ENCODE results near the gene ERC2.

ERC2 gene

GRCh38 chr3:55634345-55634744 lies 833.9 kb downstream of the ERC2 start:
- H3K27me3 ChIP-seq (ENCODE audit: insufficient read depth, low read length): no peaks in the 10 kb centered on the region
- H2AFZ ChIP-seq (ENCODE audit: insufficient read depth, low read length, poor library complexity): no peak overlapping the region
- H3K4me3 ChIP-seq (ENCODE audit: low read depth, low read length): no peak overlapping the region
- no peak overlapping the region for H4K12ac ChIP-seq (ENCODE audit: low read depth, low read length)
- no peak overlapping the region for H3K18ac ChIP-seq (ENCODE audit: low read length)
- H3K14ac ChIP-seq (ENCODE audit: low read length): no peak overlapping the region
- no peak overlapping the region for H2AK5ac ChIP-seq (ENCODE audit: low read length)
- no peak overlapping the region for H2BK12ac ChIP-seq (ENCODE audit: low read length)
- no peaks in the 10 kb centered on the region for H3K9me3 ChIP-seq (ENCODE audit: insufficient read depth, low read depth, low read length)
- no peak overlapping the region for H3K23ac ChIP-seq (ENCODE audit: low read length)
- H3K36me3 ChIP-seq (ENCODE audit: control insufficient read depth in 1 of 2, insufficient read depth in 2 of 2, low read length in 2 of 2): no peaks in the 10 kb centered on the region
- H2BK5ac ChIP-seq (ENCODE audit: low read depth, low read length, poor library complexity): no peak overlapping the region
- no peak overlapping the region for H2BK120ac ChIP-seq (ENCODE audit: insufficient read depth, low read length, poor library complexity)
- DNase-seq: peak in 1 of 2 donors; percentile 58
- no CpG with 5 or more reads among the region's 6 CpGs for WGBS (ENCODE audit: extremely low coverage, insufficient coverage, insufficient read length)
- no peak overlapping the region for H3K27ac ChIP-seq (ENCODE audit: low read depth, low read length)
- H4K91ac ChIP-seq (ENCODE audit: low read depth, low read length): no peak overlapping the region
- H3K9ac ChIP-seq (ENCODE audit: low read length): no peak overlapping the region
- H3K4me2 ChIP-seq (ENCODE audit: low read length): no peak overlapping the region
- H3K79me2 ChIP-seq (ENCODE audit: control insufficient read depth, insufficient read depth, low read length, poor library complexity): no peaks in the 10 kb centered on the region
- H3K4ac ChIP-seq (ENCODE audit: low read depth, low read length): no peak overlapping the region
- H4K8ac ChIP-seq (ENCODE audit: low read depth, low read length): no peak overlapping the region
- peaks cover 2% of the 10 kb centered on the region for H3K79me1 ChIP-seq (ENCODE audit: low read length)
- H3K4me1 ChIP-seq (ENCODE audit: control insufficient read depth in 1 of 2, insufficient read depth in 2 of 2, low read length in 2 of 2): peaks cover 3 to 8% of the 10 kb centered on the region in 2 experiments

GRCh38 chr3:55633333-55633732 lies 834.9 kb downstream of the ERC2 start:
- Histone ChIP-seq H2BK5ac (ENCODE audit: low read depth, low read length, poor library complexity) (no peak overlapping the region), H3K4me1 (ENCODE audit: control insufficient read depth in 1 of 2, insufficient read depth in 2 of 2, low read length in 2 of 2) (peaks cover 3 to 8% of the 10 kb centered on the region in 2 experiments), H4K12ac (ENCODE audit: low read depth, low read length) (no peak overlapping the region), H3K4me2 (ENCODE audit: low read length) (no peak overlapping the region), H3K18ac (ENCODE audit: low read length) (no peak overlapping the region), H3K27me3 (ENCODE audit: insufficient read depth, low read length) (no peaks in the 10 kb centered on the region), H2AFZ (ENCODE audit: insufficient read depth, low read length, poor library complexity) (no peak overlapping the region), H3K9ac (ENCODE audit: low read length) (no peak overlapping the region), H4K91ac (ENCODE audit: low read depth, low read length) (no peak overlapping the region), H3K9me3 (ENCODE audit: insufficient read depth, low read depth, low read length) (no peaks in the 10 kb centered on the region), H2AK5ac (ENCODE audit: low read length) (no peak overlapping the region), H3K79me1 (ENCODE audit: low read length) (peaks cover 2% of the 10 kb centered on the region), H3K36me3 (ENCODE audit: control insufficient read depth in 1 of 2, insufficient read depth in 2 of 2, low read length in 2 of 2) (no peaks in the 10 kb centered on the region), H2BK12ac (ENCODE audit: low read length) (no peak overlapping the region), H3K79me2 (ENCODE audit: control insufficient read depth, insufficient read depth, low read length, poor library complexity) (no peaks in the 10 kb centered on the region), H3K23ac (ENCODE audit: low read length) (no peak overlapping the region), H3K4me3 (ENCODE audit: low read depth, low read length) (no peak overlapping the region), H2BK120ac (ENCODE audit: insufficient read depth, low read length, poor library complexity) (no peak overlapping the region), H3K4ac (ENCODE audit: low read depth, low read length) (no peak overlapping the region), H3K14ac (ENCODE audit: low read length) (no peak overlapping the region), H3K27ac (ENCODE audit: low read depth, low read length) (no peak overlapping the region), H4K8ac (ENCODE audit: low read depth, low read length) (no peak overlapping the region)
- no CpG with 5 or more reads among the region's 2 CpGs for WGBS (ENCODE audit: extremely low coverage, insufficient coverage, insufficient read length)
- no peak for DNase-seq

- H3K23ac ChIP-seq (ENCODE audit: low read length): no peak overlapping the region
- H4K91ac ChIP-seq (ENCODE audit: low read depth, low read length): no peak overlapping the region
- no peak overlapping the region for H2AFZ ChIP-seq (ENCODE audit: insufficient read depth, low read length, poor library complexity)
- no peak overlapping the region for H4K12ac ChIP-seq (ENCODE audit: low read depth, low read length)
- H2BK120ac ChIP-seq (ENCODE audit: insufficient read depth, low read length, poor library complexity): no peak overlapping the region
- no peak overlapping the region for H2BK12ac ChIP-seq (ENCODE audit: low read length)
- no peak overlapping the region for H3K14ac ChIP-seq (ENCODE audit: low read length)
- WGBS (ENCODE audit: extremely low coverage, insufficient coverage, insufficient read length): no CpG with 5 or more reads among the region's 1 CpG
- no peak overlapping the region for H2BK5ac ChIP-seq (ENCODE audit: low read depth, low read length, poor library complexity)
- no peak overlapping the region for H3K9ac ChIP-seq (ENCODE audit: low read length)
- H2AK5ac ChIP-seq (ENCODE audit: low read length): no peak overlapping the region
- peaks cover 2 to 7% of the 10 kb centered on the region in 2 experiments for H3K4me1 ChIP-seq (ENCODE audit: control insufficient read depth in 1 of 2, insufficient read depth in 2 of 2, low read length in 2 of 2)
- no peak overlapping the region for H4K8ac ChIP-seq (ENCODE audit: low read depth, low read length)
- no peaks in the 10 kb centered on the region for H3K79me2 ChIP-seq (ENCODE audit: control insufficient read depth, insufficient read depth, low read length, poor library complexity)
- H3K18ac ChIP-seq (ENCODE audit: low read length): no peak overlapping the region
- no peaks in the 10 kb centered on the region for H3K9me3 ChIP-seq (ENCODE audit: insufficient read depth, low read depth, low read length)
- H3K4me2 ChIP-seq (ENCODE audit: low read length): no peak overlapping the region
- H3K79me1 ChIP-seq (ENCODE audit: low read length): peaks cover 4% of the 10 kb centered on the region
- no peak overlapping the region for H3K27ac ChIP-seq (ENCODE audit: low read depth, low read length)
- no peaks in the 10 kb centered on the region for H3K27me3 ChIP-seq (ENCODE audit: insufficient read depth, low read length)
- H3K4ac ChIP-seq (ENCODE audit: low read depth, low read length): no peak overlapping the region
- no peak overlapping the region for H3K4me3 ChIP-seq (ENCODE audit: low read depth, low read length)
- peak in 1 of 2 donors; percentile 19 for DNase-seq
- H3K36me3 ChIP-seq (ENCODE audit: control insufficient read depth in 1 of 2, insufficient read depth in 2 of 2, low read length in 2 of 2): no peaks in the 10 kb centered on the region
Measured at GRCh38 chr3:55631766-55632331, 836.4 kb downstream of the ERC2 start.

- H4K91ac ChIP-seq (ENCODE audit: low read depth, low read length): no peak overlapping the region
- no peak overlapping the region for H3K4me3 ChIP-seq (ENCODE audit: low read depth, low read length)
- no peak overlapping the region for H2AK5ac ChIP-seq (ENCODE audit: low read length)
- no peak overlapping the region for H3K27ac ChIP-seq (ENCODE audit: low read depth, low read length)
- H3K4me2 ChIP-seq (ENCODE audit: low read length): no peak overlapping the region
- no peak for DNase-seq
- H2BK12ac ChIP-seq (ENCODE audit: low read length): no peak overlapping the region
- no peak overlapping the region for H2BK120ac ChIP-seq (ENCODE audit: insufficient read depth, low read length, poor library complexity)
- no peaks in the 10 kb centered on the region for H3K36me3 ChIP-seq (ENCODE audit: control insufficient read depth in 1 of 2, insufficient read depth in 2 of 2, low read length in 2 of 2)
- H3K4me1 ChIP-seq (ENCODE audit: control insufficient read depth in 1 of 2, insufficient read depth in 2 of 2, low read length in 2 of 2): peaks cover 0 to 7% of the 10 kb centered on the region in 2 experiments
- no peak overlapping the region for H2AFZ ChIP-seq (ENCODE audit: insufficient read depth, low read length, poor library complexity)
- H3K18ac ChIP-seq (ENCODE audit: low read length): no peak overlapping the region
- no peaks in the 10 kb centered on the region for H3K27me3 ChIP-seq (ENCODE audit: insufficient read depth, low read length)
- no peak overlapping the region for H3K9ac ChIP-seq (ENCODE audit: low read length)
- H4K12ac ChIP-seq (ENCODE audit: low read depth, low read length): no peak overlapping the region
- H3K4ac ChIP-seq (ENCODE audit: low read depth, low read length): no peak overlapping the region
- whole genome bisulfite sequencing (ENCODE audit: extremely low coverage, insufficient coverage, insufficient read length): no CpG with 5 or more reads among the region's 1 CpG
- H3K9me3 ChIP-seq (ENCODE audit: insufficient read depth, low read depth, low read length): no peaks in the 10 kb centered on the region
- no peak overlapping the region for H2BK5ac ChIP-seq (ENCODE audit: low read depth, low read length, poor library complexity)
- no peaks in the 10 kb centered on the region for H3K79me2 ChIP-seq (ENCODE audit: control insufficient read depth, insufficient read depth, low read length, poor library complexity)
- no peak overlapping the region for H3K23ac ChIP-seq (ENCODE audit: low read length)
- peaks cover 5% of the 10 kb centered on the region for H3K79me1 ChIP-seq (ENCODE audit: low read length)
- H4K8ac ChIP-seq (ENCODE audit: low read depth, low read length): no peak overlapping the region
- H3K14ac ChIP-seq (ENCODE audit: low read length): no peak overlapping the region
Measured at GRCh38 chr3:55630921-55631299, 837.4 kb downstream of the ERC2 start.
